ENCODE measurements around the gene PIP5KL1. TPM values are rescaled to one million over a fixed set of nuclear protein-coding genes. Genes with fewer than 3 reads are reported as not detected.

PIP5KL1 gene
- total RNA-seq, 3 donors from 2014 or later (not counting 1 experiment from before 2014, with no cell fraction given): 0.52 to 1.4 (median 0.97) TPM

DNA sequence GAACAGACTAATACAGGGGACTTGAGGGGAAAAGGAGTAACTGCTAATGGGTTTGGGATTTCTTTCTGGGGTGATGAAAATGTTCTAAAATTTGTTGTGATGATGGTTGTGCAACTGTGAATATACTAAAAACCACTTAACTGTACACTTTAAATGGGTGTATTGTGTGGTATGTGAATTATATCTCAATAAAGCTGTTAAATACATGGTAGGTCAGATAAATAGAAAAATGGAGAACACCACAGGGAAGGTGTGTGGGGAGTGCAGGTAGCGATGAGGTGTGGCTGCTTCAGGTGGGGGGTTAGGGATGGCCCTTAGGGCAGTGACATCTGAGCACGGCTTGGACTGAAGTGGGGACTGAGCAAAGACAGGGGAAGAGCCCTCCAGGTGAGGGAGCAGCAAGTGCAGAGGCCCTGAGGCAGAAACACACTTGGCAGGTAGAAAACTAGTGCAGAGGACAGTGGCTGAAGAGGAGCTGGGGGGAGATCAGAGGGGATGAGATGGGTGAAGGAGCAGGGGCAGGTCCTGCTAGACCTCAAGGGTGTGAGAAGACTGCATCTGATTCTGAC lies 29.3 kb upstream of the PIP5KL1 start:
- H3K4me1 Mint-ChIP-seq: peaks cover 11 to 17% of the 10 kb centered on the region in 2 donors
- Histone ChIP-seq H3K36me3 (ENCODE audit: control insufficient read depth, insufficient read depth, low read length) (no peaks in the 10 kb centered on the region), H3K4me1 (ENCODE audit: control insufficient read depth, insufficient read depth, low read length) (peaks cover 41% of the 10 kb centered on the region), H3K4me3 (ENCODE audit: low read length) (no peak overlapping the region), H3K27me3 (ENCODE audit: control insufficient read depth, insufficient read depth, low read length) (no peaks in the 10 kb centered on the region), H3K9me3 (ENCODE audit: control insufficient read depth, insufficient read depth, low read length) (no peaks in the 10 kb centered on the region), H3K27ac (ENCODE audit: low read length) (no peak overlapping the region)
- H3K36me3 Mint-ChIP-seq: no peaks in the 10 kb centered on the region
- DNase-seq: no peak
- H3K27ac Mint-ChIP-seq: peak overlapping the region in 1 of 2 donors; percentile 6
- H3K9me3 Mint-ChIP-seq: no peaks in the 10 kb centered on the region
- no peak overlapping the region for H3K4me3 Mint-ChIP-seq
- no peak for ATAC-seq
- TF ChIP-seq, protein P1, sequence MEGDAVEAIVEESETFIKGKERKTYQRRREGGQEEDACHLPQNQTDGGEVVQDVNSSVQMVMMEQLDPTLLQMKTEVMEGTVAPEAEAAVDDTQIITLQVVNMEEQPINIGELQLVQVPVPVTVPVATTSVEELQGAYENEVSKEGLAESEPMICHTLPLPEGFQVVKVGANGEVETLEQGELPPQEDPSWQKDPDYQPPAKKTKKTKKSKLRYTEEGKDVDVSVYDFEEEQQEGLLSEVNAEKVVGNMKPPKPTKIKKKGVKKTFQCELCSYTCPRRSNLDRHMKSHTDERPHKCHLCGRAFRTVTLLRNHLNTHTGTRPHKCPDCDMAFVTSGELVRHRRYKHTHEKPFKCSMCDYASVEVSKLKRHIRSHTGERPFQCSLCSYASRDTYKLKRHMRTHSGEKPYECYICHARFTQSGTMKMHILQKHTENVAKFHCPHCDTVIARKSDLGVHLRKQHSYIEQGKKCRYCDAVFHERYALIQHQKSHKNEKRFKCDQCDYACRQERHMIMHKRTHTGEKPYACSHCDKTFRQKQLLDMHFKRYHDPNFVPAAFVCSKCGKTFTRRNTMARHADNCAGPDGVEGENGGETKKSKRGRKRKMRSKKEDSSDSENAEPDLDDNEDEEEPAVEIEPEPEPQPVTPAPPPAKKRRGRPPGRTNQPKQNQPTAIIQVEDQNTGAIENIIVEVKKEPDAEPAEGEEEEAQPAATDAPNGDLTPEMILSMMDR (IDR thresholded peaks at IDR 0.05): no peak
- 95% methylated on average over 2 of the region's 2 CpGs for WGBS (ENCODE audit: insufficient coverage)
- intact Hi-C loops (cut with micrococcal nuclease): no loop called here
- H3K27me3 Mint-ChIP-seq (ENCODE audit: low read depth in 2 of 2): no peaks in the 10 kb centered on the region

DNA sequence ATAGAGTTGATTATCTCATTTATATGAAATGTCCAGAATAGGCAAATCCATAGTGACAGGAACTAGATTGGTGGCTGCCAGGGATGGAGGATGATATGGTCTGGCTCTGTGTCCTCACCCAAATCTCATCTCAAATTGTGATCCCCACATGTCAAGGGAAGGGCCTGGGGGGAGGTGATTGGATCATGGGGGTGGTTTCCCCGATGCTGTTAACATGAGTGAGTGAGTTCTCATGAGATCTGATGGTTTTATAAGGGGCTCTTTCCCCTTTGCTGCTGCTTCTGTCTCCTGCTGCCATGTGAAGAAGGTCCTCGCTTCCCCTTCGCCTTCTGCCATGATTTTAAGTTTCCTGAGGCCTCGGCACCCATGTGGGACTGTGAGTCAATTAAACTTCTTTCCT lies 28.8 kb upstream of the PIP5KL1 start:
- Histone ChIP-seq H3K27ac (ENCODE audit: low read length) (no peak overlapping the region), H3K4me3 (ENCODE audit: low read length) (no peak overlapping the region), H3K36me3 (ENCODE audit: control insufficient read depth, insufficient read depth, low read length) (no peaks in the 10 kb centered on the region), H3K4me1 (ENCODE audit: control insufficient read depth, insufficient read depth, low read length) (peaks cover 46% of the 10 kb centered on the region), H3K27me3 (ENCODE audit: control insufficient read depth, insufficient read depth, low read length) (no peaks in the 10 kb centered on the region), H3K9me3 (ENCODE audit: control insufficient read depth, insufficient read depth, low read length) (no peaks in the 10 kb centered on the region)
- Mint-ChIP-seq H3K27me3 (ENCODE audit: low read depth in 2 of 2) (no peaks in the 10 kb centered on the region), H3K4me1 (peaks cover 11 to 17% of the 10 kb centered on the region in 2 donors), H3K9me3 (no peaks in the 10 kb centered on the region), H3K36me3 (no peaks in the 10 kb centered on the region), H3K27ac (peak overlapping the region in 1 of 2 donors; percentile 6), H3K4me3 (no peak overlapping the region)
- WGBS (ENCODE audit: insufficient coverage): 94% methylated on average over 4 of the region's 4 CpGs
- DNase-seq: peak in 1 of 2 donors; percentile 53
- ATAC-seq: no peak
- TF ChIP-seq, protein P1 (IDR thresholded peaks at IDR 0.05): no peak
- intact Hi-C loops (cut with micrococcal nuclease): no loop called here

DNA sequence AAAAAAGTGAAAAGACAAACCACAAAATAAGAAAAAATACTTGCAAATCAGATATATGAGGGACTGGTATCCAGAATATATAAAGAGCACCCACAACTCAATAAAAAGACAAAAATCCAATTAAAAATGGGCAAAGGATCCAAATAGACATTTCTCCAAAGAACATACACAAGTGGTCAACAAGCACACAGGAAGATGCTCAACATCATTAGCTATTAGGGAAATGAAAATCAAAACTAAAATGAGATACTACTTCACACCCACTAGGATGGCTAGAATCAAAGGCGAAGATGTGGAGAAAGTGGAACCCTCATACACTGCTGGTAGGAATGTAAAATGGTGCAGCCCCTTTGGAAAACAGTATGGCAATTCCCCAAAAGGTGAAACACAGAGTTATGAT lies 28.2 kb upstream of the PIP5KL1 start:
- no peaks in the 10 kb centered on the region for H3K36me3 Mint-ChIP-seq
- peaks cover 11 to 17% of the 10 kb centered on the region in 2 donors for H3K4me1 Mint-ChIP-seq
- TF ChIP-seq, protein P1 (IDR thresholded peaks at IDR 0.05): no peak
- no peaks in the 10 kb centered on the region for H3K27me3 Mint-ChIP-seq (ENCODE audit: low read depth in 2 of 2)
- H3K27ac ChIP-seq (ENCODE audit: low read length): no peak overlapping the region
- whole genome bisulfite sequencing (ENCODE audit: insufficient coverage): no CpG with 5 or more reads among the region's 1 CpG
- no peaks in the 10 kb centered on the region for H3K9me3 ChIP-seq (ENCODE audit: control insufficient read depth, insufficient read depth, low read length)
- no peaks in the 10 kb centered on the region for H3K36me3 ChIP-seq (ENCODE audit: control insufficient read depth, insufficient read depth, low read length)
- no peak overlapping the region for H3K4me3 ChIP-seq (ENCODE audit: low read length)
- no peak overlapping the region for H3K27ac Mint-ChIP-seq
- peaks cover 42% of the 10 kb centered on the region for H3K4me1 ChIP-seq (ENCODE audit: control insufficient read depth, insufficient read depth, low read length)
- no peaks in the 10 kb centered on the region for H3K9me3 Mint-ChIP-seq
- H3K4me3 Mint-ChIP-seq: no peak overlapping the region
- H3K27me3 ChIP-seq (ENCODE audit: control insufficient read depth, insufficient read depth, low read length): no peaks in the 10 kb centered on the region
- intact Hi-C loops (cut with micrococcal nuclease): no loop called here
- no peak for DNase-seq
- ATAC-seq: no peak
